GOT3 (cell line): ENCODE results near the gene PLA2G2D.

Source experiments
- DNase-seq: peaks from one replicate; lab custom pipeline; 2025; ENCODE audit warnings: mixed read lengths; lab: John Stamatoyannopoulos, UW

Gene PLA2G2D

GRCh38 chr1:20119347-20119746 lies at the start of gene PLA2G2D:
Gene PLA2G2D, minus strand, starts transcription at chr1:20119536. Its CDS starts 38 bp downstream, at chr1:20119498.
- no peak for DNase-seq

GRCh38 chr1:20168564-20169491 lies 49.5 kb upstream of the PLA2G2D start:
- no peak for DNase-seq

DNA sequence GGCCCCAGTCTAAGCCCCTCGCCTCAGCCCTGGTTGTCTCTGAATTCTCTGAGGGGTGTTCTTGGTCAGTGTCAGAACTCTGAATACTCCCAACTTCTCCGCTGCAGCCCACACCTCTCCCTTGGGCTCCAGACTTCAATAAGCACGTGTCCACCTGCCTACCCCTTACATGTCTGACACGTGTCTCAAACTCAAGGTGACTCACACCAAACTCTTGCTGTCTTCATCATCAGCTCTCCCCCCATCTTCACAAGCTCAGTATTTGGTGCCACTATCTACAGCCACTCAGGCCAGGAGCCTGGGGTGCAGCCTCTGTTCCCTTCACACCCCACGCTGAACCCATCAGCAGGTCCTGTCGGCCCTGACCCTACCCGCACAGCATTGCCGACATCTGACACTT lies 47.8 kb upstream of the PLA2G2D start:
- DNase-seq: no peak

DNA sequence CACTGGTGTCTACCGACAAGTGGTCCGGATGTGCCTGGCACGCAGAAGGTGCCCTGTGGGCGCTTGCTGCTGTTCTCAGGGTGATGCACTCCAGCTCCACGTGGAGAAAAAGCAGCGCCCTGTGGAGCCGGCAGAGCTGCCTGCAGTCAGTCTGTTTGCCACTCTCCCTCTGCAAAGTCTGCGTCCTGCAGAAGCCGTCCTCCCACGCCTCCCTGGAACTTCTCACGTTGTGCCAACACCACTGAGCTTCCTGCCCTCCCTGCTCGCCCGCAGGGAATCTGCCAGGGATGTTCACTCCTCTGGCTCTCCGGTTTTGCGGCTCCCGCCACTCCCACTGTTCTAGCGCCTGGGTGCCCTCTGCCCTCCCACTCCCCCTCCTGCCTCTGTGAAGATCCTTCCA lies 46.7 kb upstream of the PLA2G2D start:
- no peak for DNase-seq

- no peak for DNase-seq
These were observed 46.2 kb upstream of the PLA2G2D start for GRCh38 chr1:20165522-20165951.

- no peak for DNase-seq
These were observed 45.4 kb upstream of the PLA2G2D start for GRCh38 chr1:20164694-20165202.

DNA sequence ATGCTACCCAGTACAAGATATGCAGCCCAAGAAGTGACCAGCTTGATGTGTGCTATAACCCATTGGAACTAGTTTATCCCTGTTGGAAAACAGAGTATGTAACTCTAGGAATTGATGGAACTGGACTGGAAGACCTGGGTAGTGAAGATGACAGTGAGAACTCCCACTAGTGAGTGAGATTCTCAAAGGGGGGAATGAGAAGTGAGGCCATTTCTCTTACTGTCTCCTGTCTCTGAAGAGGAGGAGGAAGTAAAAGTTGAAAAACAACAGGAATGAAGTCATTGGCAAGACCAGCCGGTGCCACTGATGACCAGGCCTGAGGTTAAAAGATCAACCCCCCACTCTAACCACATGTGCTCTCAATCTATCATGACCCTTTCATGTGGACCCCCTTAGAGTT lies 40.7 kb upstream of the PLA2G2D start:
- no peak for DNase-seq

- no peak for DNase-seq
These were observed 39.2 kb upstream of the PLA2G2D start for GRCh38 chr1:20158358-20159070.

DNA sequence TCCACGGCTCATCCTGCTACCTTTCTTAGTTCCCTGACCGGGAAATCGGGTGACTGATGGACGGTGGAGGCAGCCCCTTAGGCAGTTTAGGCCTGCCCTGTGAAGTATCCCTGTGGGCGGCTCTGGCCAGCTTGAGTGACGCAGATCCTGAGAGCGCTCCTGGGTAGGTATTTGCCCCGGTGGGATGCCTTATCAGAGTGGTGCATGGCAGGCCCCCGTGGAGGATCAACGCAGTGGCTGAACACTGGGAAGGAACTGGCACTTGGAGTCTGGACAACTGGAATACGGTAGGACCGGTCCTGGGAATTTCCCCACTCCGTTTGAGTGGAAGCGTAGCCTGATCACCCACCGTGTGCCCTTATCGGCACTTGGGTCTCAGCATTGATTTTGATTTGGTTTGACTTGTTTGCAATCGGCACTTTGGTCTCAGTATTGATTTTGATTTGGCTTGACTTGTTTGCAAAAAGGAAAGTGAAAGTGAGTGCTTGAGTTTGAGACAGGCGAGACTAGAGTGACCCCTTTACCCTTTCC lies 35.0 kb upstream of the PLA2G2D start:
- DNase-seq: no peak

DNA sequence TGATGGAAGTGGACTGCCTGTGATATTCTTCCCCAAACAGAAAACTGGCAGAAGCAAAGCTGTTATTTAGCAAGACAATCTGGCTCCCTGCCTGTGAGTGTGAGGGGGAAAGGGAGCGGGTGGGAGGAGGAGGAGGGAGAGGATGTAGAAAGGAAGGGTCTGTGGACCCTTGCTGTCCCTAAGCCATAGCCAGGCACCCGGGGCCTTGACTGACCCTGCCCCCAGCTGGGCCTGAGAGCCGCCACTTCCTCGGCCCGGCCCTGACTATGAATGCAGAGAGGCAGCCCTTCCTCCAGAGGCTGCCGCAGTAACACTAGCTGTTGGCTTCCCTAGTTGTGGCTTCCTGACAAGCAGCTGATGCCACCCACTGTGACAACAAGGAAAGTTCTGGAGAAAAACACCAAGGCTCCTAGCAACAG lies 33.7 kb upstream of the PLA2G2D start:
- no peak for DNase-seq

DNA sequence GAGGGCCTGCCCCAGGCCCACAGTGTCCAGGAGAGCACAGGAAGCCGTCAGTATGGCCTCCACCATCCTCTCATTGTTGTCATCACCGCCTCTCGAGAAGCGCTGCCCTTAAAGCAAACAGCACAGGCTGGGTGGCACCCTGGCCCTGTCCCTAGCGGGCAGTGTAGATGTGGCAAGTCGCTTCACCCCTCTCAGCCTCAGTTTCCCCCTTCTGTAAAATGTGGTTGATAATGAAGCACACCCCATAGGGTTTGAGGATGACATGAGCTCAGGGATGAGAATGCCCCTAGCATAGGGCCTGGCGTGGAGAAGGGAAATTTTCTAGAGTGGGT lies 33.2 kb upstream of the PLA2G2D start:
- no peak for DNase-seq

DNA sequence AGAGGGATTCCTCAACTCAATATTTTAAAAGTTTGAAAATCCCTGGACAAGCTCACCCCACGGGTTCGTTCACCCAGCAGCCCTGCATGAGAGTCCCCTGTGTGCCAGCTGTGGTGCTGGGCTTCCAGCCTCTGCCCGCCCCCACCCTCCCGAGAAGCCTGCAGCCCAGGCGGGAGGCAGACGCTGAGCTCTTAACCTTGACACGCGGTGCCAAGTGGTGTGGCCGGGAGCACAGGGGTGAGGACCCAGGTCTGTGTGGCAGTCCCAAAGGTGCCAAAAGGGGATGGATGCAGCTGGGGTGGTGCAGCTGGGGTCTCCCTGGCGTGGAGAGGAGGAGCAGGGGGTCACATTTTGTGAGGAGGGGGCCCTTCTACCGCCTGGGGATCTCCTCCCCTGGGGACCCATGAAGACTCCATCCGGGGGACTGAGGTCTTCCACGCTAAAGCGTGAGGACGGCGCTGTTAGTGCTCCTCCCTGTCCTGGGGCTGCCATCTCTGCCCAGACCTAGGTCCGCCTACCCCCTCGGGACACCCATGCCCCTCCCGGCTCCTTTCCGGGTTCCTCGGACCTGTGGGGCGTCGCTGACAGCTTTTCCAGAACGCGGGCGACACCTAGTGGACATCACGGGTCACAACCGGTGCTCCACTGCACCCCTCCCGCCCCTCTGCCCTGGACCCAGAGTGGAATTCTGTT lies 32.7 kb upstream of the PLA2G2D start:
- DNase-seq: peak; percentile 67

DNA sequence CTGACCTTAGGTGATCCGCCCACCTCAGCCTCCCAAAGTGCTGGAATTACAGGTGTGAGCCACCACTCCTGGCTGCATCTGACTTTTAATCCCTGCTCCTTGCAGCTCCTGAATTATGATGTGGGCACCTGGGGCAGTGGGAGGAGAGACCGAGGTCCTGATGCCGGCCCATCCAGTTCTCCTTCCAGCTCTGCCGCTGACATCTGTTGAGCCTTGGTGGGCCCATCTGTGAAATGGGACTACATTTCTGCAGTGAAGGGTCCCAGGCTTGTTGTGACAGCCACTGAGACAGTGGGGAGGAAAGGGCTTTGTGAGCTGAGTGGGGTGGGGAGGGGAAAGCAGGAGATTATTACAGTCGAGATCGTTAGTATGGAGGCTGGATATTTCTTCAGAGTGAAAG lies 31.6 kb upstream of the PLA2G2D start:
- no peak for DNase-seq

- DNase-seq: no peak
These were observed 31.0 kb upstream of the PLA2G2D start for GRCh38 chr1:20150326-20150705.

DNA sequence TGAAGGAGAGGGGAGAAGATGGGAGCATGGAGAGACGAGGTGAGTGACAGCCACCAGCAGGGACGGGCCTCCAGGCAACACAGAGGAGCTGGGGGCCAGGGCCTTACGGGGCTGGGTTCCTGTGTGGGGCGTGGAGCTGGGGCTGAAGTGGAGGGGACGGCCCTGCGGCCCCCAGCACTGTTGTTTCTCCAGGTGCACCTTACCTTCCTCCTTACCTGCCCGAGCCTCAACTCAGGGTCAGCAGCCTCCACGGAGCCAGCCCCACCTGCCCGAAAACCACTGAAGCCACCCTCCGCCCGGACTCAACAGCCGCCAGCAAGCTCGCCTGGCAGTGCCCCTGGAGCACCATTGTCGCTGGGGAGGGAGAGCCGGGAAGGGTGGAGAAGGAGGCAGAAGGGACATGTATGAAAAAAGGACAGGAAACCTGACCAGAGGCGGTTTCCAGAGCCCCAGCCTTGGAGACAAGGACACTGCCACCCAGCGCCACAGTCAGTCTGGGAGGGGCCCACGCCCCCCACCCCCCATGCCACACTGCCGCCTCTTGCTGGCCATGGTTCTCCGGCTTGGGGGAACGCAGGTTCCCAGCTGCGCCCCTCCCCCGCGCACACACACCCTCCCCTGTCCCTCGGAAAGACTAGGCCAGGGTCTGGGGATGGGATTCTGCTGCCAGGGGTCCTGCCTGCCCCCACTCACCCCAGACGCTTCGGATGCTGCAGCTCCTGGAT lies 30.4 kb upstream of the PLA2G2D start:
- DNase-seq: no peak

DNA sequence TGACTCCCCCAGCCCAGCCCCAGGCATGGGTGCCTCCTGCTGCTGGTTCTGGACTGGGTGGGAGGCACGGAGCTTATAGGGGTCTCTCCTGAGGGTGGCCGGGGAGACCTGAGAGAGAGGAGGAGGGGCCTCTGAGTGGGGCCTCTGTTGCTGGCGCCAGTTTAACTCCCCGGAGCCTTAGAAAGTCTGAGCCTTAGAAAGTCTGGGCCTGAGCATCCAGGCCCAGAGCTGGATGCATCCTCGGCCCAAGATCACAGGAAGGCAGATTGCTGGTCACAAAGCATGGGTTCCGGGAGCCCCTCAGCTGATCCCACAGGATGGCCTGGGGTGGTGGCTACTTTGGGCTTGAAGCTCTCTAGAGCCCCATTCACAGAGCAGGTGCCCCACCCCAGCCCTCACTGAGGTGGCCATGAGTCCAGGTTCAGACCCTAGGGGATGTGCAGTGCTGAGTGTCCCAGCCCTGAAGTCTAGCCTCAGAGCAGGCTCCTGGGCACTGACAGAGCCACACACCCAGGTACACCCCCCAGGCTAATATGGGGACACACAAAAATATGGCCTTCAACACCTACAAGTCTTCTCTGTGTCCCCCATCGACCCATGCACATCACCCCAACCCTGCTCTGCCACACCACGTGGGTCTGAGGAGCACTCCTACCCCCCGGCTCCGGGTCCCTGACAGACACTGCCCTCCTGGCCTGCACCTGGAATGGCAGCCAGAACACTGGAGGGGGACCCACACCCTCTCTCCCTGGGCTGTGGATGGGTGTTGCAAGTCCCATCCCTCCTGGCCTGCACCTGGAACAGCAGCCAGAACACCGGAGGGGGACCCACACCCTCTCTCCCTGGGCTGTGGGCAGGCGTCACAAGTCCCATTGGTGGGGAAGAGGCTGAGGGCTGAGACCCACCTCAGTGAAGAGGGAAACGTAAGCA lies 29.5 kb upstream of the PLA2G2D start:
- DNase-seq: no peak

GRCh38 chr1:20147846-20148570 lies 28.7 kb upstream of the PLA2G2D start:
- DNase-seq: no peak

- DNase-seq: no peak
These were observed 24.6 kb upstream of the PLA2G2D start for GRCh38 chr1:20143734-20144565.

- no peak for DNase-seq
These were observed 24.0 kb upstream of the PLA2G2D start for GRCh38 chr1:20143318-20143717.
